Neural cell (in vitro differentiated cells): ENCODE data around the gene CPB1.

Experiments used
- EZH2 ChIP-seq: fragments of 200-600, 300-800 bp; shearing (Covaris generic), sonication (generic); IDR thresholded peaks from 2 replicates; pipeline ENCODE4 v1.6.1; 2014; ENCODE audit warnings: antibody characterized with exemption, low read length, borderline replicate concordance, mild to moderate bottlenecking; ENCODE audit not compliant: insufficient read depth, poor library complexity, severe bottlenecking
- POLR2AphosphoS5 ChIP-seq: IDR thresholded peaks from 2 replicates; pipeline ENCODE4 v1.6.1; 2012
- TF ChIP-seq, protein P1 (sequence below): fragments of 450-650 bp; IDR thresholded peaks from 2 replicates; pipeline ENCODE4 v1.5.1; 2014; ENCODE audit warnings: antibody characterized with exemption, mild to moderate bottlenecking, moderate library complexity; ENCODE audit not compliant: poor library complexity, severe bottlenecking

DNA sequence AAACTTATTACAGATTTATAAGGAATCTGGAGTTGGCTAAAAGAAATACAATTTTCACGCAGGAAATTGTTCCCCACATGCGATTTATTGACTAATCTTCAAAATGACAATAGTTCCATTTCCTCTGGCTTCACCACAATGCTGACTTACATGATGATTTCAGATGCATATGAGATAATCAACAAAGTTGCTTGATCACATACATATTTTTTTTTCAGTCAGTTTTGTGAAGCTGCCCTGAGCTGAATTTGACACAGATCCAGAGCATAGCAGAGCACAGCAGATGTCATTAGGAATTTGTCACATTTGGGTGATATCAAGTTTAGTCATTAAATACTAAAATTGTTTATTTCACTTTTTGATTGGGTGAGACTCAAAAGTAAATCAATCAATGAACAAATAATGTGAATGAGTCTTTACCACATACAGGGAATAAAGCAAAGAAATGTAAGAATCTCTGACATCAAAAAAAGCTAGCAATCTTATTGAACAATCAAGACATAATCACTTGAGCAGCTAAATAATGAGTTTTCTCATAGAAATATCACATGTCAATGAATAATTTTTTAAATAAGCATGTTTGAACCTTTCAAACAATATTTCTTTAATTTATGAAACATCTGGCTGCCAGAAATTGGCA, 18.3 kb downstream of the CPB1 start:
- TF ChIP-seq POLR2AphosphoS5 (no peak), EZH2 (no peak)
- TF ChIP-seq, protein P1, sequence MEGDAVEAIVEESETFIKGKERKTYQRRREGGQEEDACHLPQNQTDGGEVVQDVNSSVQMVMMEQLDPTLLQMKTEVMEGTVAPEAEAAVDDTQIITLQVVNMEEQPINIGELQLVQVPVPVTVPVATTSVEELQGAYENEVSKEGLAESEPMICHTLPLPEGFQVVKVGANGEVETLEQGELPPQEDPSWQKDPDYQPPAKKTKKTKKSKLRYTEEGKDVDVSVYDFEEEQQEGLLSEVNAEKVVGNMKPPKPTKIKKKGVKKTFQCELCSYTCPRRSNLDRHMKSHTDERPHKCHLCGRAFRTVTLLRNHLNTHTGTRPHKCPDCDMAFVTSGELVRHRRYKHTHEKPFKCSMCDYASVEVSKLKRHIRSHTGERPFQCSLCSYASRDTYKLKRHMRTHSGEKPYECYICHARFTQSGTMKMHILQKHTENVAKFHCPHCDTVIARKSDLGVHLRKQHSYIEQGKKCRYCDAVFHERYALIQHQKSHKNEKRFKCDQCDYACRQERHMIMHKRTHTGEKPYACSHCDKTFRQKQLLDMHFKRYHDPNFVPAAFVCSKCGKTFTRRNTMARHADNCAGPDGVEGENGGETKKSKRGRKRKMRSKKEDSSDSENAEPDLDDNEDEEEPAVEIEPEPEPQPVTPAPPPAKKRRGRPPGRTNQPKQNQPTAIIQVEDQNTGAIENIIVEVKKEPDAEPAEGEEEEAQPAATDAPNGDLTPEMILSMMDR = no peak
